Activated CD8-positive, alpha-beta memory T cell treated with anti-CD3 and anti-CD28 coated beads for 4 hours (primary cell): ENCODE results near the gene WDR13.
"Not testable (repeated sequence)": the region's sequence is repeated elsewhere in the genome, so short reads cannot be mapped to it uniquely, and the experiment has no call there.

Experiments used
- DNase-seq, 2 donors: peaks; one replicate each; pipeline ENCODE4 v3.0.0-alpha.2; 2020; ENCODE audit warnings: low read depth in 2 of 2

Gene WDR13

DNA sequence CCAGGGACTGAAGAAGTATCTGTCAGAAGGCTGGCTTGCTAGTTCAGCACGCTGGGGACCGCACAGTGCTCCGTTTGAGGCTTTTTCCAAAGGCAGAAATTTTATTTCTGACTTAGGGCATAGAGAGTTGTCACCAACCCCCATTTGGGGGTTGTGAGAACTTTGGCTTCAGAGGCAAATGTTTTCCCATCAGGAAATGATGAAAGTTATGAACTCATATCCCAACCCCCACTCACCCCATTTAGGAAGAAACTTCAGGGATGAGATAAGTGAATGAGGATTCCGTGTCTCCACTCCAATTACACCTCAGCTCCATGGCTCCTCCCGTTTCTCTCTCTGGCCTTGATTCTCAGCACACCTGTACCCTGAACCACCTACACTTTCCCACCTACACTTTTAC, 4.3 kb upstream of the WDR13 start:
- DNase-seq, result no peak

GRCh38 chrX:48595929-48596328, 1.4 kb upstream of the WDR13 start:
- DNase-seq, result no peak

- no peak for DNase-seq
These were observed 1.3 kb downstream of the WDR13 start for GRCh38 chrX:48598614-48599013.

DNA sequence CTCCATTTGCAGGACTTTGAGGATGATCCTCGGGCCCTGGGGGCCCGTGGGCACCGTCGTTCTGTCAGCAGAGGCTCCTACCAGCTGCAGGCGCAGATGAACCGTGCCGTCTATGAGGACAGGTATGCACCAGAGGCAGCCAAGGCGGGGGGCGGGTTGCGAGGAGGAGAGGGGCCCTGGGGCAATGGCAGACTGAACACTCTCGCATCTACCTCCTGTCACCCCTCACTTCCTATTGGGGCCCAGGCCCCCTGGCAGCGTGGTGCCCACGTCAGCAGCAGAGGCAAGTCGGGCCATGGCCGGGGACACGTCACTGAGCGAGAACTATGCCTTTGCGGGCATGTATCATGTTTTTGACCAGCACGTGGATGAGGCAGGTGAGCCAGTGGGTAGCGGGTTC, 2.0 kb downstream of the WDR13 start:
- DNase-seq, result no peak

- no peak for DNase-seq
These were observed 2.9 kb downstream of the WDR13 start for GRCh38 chrX:48600226-48600625.

- DNase-seq, result no peak
These were observed 4.6 kb downstream of the WDR13 start for GRCh38 chrX:48601741-48602394.

- DNase-seq, result no peak
These were observed 7.4 kb downstream of the WDR13 start for GRCh38 chrX:48604701-48605100.

DNA sequence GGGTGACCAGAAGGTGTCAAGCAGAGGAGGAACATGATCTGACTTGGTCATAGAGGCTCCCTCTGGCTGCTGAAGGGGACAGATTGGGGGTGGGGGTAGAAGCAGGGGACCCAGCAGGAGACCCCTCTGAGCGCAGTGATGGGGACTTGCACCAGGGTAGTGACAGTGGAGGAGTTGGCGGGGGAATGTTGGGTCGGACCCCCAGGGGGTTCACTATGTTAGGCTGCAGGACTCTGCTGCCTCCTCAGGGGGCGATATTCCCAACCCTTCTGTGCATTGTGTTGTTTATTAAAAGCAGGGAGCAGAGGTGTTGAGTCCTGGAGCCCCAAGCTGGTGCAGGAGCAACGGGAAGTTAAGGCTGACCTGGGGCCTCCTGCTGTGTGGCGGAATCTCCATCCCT, 8.8 kb downstream of the WDR13 start:
- DNase-seq, result no peak

DNA sequence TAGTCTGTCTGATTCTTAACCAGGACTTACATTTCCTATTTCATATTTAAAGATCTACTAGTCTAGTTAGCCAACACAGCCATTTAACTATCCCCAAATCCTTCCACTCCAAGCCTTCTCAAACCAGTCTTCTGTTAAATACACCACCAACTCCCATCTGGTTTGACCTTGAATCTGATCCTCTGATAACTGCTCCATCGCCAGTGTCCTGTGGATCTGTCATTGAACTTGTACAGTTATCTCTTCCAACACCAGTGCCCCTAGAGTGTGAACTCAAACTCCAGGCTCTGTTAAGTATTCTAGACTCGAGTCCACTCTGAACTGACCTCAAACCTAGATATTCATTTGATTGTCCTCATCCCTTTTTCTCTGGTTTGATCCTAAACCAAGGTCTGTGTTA, 14.4 kb downstream of the WDR13 start:
- DNase-seq, result no peak

- DNase-seq, result no peak
These were observed 16.3 kb downstream of the WDR13 start for GRCh38 chrX:48613502-48614160.

GRCh38 chrX:48616576-48616975, 19.3 kb downstream of the WDR13 start:
- no peak for DNase-seq

DNA sequence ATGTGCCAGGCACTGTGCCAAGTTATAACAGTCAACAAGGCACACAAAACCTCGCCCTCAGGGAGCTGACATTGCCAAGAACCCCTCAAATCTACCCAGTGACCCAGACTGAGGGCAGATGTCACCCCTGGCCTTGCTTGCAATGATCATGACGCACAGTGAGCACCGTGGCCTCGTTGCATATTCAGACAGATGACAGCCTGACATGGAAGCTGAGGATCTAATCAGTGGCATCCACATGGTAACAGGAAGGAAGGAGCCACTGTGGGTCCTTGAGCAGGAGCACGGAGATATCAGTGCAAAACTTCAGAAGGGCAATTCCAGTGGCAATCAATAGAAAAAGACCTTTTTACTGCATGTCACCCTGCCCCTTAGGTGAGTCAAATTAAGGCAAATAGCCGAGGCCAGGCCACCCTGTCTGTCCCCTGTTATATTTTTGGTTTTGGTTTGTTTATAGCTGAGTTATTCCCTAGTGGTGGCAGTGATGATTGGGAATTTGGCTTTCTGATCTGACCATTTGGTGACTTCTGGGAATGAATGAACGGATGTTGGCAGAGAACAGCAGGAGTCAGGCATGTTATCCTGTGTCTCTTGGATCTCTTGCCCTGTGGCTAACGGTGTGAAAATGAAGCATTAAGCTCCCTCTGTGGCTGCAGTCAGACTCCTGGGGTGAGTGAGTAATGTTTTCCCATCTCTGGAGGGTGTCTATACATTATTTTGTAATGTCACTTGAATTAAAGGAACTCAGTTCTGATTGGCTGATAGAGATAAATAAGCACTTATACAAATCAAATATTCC, 20.4 kb downstream of the WDR13 start:
- DNase-seq, result no peak

GRCh38 chrX:48626401-48627298, 29.4 kb downstream of the WDR13 start:
- DNase-seq, result no peak

DNA sequence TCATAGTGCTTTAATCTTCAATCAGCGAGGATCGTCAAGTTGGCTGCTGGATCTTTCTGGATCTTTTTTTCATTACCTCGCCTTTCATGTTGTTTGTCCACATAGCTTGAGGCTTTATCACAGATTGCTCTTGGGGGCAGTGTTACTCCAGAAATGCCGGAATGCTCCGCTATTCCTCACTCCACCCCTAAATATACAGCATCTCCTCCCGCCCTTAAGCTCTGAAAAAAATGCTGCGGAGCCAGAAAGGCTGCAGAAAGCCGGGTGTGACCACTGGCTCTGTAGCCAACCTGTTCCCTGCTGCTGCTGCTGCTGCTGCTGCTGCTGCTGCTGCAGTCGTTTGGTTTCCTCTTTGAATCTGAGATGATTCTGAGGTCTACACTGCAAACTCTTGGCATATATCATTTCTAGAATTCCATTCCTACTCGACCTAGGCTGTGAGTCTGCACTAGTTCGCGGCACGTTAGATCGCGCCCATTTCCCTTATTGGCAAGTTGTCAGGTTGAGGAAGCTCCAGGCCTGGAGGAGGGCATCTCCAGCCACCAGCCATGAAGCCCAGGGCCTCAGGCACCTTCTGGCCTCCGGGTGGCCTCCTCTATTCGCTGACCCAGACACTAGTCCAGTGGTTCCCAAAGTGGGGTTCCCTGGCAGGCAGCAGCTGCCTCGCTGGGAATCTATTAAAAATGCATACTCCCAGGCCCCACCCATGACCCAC, 34.2 kb downstream of the WDR13 start:
- DNase-seq, result peak; percentile 10 to 21

DNA sequence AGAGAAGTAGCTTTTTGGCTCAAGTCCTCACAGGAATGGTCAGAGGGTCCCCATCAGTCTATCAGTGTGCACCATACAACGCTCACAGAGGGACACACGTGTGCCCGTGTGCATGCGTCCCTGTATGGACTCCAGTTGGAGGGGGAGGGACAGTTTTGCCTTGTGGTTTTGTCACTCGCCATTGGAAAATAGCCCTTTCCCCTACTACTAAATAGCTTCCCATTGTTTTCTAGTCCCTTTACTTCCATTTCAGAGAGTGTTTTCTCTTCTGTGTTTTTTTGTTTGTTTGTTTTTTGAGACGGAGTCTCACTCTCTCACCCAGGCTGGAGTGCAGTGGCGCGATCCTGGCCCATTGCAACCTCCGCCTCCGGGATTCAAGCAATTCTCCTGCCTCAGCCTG, 34.9 kb downstream of the WDR13 start:
- no peak for DNase-seq

DNA sequence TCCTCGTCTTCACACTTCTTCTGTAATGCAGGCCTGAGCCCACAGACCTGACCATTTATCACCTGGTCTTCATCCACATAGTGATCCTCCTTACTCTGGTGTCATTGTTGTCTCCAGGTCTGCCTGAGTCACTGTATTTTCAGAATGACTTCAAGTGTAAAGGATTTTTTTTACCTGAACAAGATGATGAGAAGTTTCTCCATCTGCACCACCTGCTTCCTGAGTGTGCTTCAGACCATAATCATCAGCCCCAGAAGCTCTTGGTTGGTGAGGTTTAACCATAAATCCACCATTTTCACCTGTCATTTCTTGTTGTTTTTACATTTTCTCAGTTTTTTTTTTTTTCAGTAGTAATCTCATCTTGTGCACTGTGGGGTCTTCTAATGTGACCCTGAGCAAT, 39.0 kb downstream of the WDR13 start:
- no peak for DNase-seq

DNA sequence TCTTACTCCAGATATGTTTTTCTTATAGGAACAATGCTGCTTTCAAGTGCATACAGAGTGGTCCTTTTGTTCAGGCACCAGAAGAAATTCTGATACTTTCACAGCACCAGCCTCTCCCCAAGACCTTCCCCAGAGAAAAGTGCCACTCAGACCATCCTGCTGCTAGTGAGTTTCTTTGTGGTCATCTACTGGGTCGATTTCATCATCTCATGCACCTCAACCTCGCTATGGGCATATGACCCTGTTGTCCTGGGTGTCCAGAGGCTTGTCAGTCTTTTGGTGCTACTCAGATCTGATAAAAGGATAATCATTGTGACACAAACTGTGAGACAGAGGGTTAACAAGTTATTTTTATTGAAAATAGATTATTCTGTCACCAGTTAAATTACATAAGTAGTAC, 39.5 kb downstream of the WDR13 start:
- no peak for DNase-seq

- no peak for DNase-seq
These were observed 48.4 kb downstream of the WDR13 start for GRCh38 chrX:48645669-48646068.

DNA sequence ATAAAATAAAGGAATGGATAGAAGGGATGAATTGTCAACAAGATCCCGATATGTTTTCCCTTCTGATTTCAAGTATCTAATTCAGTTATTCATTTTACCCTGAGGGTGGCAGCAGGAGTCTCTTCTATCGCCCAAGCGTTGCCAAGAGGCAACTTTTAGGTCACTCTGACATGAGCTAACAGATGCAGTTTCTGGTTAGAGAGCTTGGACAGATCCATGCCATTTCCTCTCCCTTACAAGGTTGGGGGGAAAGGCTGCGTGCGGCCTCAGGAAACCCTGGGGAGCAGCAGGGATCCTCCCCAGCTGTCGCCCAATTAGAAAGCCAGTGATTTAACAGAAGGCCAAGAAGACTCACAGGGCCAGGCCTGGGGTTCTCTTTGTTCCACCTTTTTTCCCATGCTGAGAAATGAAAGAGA, 51.1 kb downstream of the WDR13 start:
- DNase-seq, result peak; percentile 1 to 3

- DNase-seq, result no peak
These were observed 51.8 kb downstream of the WDR13 start for GRCh38 chrX:48649102-48649501.

DNA sequence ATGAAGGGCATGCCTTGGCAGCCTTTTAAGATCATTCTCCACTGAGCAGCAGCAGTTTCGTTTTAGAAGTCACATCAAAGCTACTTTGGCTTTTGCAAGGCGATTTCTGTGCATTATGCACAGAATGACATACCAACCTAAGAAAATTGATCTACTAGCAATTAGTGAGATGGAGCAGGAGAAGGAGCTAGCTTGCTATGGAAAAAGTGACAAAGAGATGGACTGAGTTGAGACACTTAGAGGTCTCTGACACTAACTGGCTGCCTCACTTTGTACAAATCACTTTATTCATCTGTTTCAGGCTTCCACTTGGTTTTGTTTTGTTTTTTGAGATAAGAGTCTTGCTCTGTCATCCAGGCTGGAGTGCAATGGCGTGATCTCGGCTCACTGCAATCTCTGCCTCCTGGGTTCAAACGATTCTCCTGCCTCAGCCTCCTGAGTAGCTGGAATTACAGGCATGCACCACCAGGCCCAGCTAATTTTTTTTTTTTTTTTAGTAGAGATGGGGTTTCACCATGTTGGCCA, 54.8 kb downstream of the WDR13 start:
- not testable (repeated sequence) for DNase-seq
